HG03175 (cell line): Measurements from ENCODE around the gene R3HCC1L.
"Not testable (repeated sequence)": the region's sequence is repeated elsewhere in the genome, so short reads cannot be mapped to it uniquely, and the experiment has no call there.

ENCODE experiments used
- ATAC-seq: cut with Tn5 transposase; IDR thresholded peaks from one replicate; pipeline ENCODE4 v1.9.1; 2021; ENCODE audit warnings: mild to moderate bottlenecking, moderate library complexity; ENCODE audit not compliant: unreplicated experiment

The R3HCC1L gene

DNA sequence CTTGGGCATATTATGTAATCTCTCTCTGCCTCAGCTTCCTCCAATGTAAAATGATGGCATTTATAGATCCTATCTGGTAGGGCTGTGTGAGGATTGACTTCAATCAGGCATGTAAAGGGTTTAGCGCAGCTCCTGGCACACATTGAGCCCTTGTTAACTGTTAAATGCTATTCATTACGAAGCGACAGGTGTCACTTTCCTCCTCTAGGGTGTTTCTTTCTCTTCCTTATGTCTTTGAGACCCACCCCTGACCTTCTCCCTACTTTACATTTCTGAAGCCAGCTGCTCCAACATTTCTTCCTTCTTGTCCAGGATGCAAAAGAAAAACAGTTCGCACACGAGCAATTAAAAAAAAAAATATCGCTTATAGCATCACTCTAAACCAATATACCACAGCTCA lies 5.7 kb upstream of the R3HCC1L start:
- no peak for ATAC-seq

- no peak for ATAC-seq
These were observed 2.8 kb upstream of the R3HCC1L start for GRCh38 chr10:98131619-98132018.

DNA sequence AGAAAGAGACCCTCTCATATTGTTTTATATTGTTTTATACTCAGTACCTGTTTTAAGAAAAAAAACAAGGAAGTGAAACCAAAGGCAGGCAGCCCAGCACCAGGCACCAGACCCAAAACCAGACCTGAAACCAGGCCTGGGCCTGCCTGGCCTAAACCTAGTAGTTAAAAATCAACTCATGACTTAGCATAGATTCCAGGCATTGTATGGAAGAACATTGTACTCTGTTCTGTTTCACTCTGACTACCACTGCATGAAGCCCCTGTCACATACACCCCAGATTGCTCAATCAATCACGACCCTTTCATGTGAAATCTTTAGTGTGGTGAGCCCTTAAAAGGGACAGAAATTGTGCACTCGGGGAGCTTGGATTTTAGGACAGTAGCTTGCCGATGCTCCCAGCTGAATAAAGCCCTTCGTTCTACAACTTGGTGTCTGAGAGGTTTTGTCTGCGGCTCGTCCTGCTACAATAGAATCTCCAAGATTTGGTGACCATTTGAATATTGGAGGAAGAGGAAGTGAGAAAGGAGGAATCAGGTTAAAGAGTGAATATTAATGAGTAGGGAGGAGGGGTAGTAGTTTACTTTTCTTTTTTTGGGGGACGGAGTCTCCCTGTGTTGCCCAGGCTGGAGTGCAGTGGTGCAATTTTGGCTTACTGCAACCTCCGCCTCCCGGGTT lies 1.2 kb upstream of the R3HCC1L start:
- peak; percentile 56 for ATAC-seq

DNA sequence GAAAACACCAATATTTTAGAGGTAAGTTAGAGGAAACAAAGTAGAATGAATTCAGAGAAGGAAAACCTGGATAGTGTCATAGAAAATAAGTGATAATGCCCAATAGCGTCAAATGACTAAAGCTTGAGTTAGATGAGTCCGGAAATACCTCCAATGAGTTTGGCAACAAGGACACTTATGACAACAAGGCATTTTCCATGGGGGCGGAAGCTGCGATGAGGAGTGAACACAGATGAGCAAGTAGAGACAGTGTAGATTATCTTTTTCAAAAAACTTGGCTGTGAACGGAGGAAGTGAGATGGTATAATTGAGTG lies 383 bp upstream of the R3HCC1L start:
- no peak for ATAC-seq

GRCh38 chr10:98135222-98135899 lies 904 bp downstream of the R3HCC1L start:
- ATAC-seq, result peak; percentile 2

DNA sequence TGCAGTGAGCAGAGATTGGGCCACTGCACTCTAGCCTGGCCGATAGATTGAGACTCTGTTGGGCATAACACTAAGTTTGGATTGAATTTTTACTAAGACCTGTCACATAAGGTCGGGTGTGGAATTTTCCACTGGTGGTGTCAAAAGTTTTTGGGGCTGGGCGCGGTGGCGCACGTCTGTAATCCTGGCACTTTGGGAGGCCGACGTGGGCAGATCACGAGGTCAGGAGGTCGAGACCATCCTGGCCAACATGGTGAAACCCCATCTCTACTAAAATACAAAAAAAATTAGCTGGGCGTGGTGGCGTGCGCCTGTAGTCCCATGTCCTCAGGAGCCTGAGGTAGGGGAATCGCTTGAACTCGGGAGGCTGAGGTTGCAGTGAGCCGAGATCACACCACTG lies 2.3 kb downstream of the R3HCC1L start:
- not testable (repeated sequence) for ATAC-seq

DNA sequence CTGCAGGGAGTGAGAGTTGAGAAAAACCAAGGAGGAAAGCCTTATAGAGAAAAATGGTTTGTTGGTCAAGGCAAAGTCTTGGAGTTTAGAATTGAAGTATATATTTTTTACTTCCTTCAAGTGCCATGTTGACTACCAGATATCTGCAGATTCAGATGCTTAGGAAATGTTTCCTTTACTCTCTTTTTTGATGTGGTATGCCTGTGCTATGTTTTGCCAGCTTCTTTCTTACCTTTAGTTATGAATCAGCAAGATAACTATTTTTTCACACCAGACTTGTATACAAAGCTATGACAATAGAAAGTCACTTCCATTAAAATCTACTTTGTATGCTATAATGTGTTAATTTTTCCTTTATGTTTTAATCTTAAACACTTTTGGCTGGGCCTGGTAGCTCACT lies 3.6 kb downstream of the R3HCC1L start:
- no peak for ATAC-seq

DNA sequence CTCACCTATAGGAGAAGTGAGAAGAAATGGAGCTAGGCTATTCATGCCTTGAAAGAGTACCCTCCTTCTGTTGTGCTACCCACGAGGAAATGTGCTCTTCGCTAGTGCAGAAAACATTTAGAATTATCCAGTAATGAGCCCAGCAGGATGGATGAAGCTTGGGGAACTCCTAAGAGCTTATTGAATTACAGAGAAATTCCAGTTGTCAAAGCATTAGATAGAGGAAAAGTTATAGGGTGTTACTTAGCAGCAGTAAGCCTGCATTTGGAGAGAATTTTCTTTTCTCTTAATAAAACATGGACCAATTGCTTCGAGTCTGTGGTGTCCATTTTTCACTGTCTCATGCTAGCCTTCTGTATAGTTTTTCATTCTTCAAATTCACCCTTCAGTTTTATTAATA lies 5.0 kb downstream of the R3HCC1L start:
- ATAC-seq, result no peak

GRCh38 chr10:98141484-98142073 lies 7.1 kb downstream of the R3HCC1L start:
- ATAC-seq, result no peak

GRCh38 chr10:98144985-98145384 lies 10.5 kb downstream of the R3HCC1L start:
- no peak for ATAC-seq

DNA sequence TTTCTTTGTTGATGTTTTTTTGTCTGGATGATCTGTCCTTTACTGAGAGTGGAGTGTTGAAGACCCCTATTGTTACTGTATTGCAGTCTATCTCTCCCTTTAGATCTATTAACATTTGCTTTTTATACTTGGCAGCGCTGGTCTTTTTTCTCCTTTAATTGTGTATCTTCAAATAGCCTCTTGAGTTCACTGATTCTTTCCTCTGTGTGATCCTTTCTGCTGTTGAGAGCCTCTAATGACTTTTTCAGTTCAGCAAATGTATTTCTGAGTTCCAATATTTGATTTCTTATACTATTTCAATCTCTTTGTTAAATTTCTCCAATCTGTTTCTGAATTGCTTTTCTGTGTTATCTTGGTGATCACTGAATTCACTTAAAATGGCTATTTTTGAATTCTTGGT lies 15.4 kb downstream of the R3HCC1L start:
- no peak for ATAC-seq

GRCh38 chr10:98150544-98150943 lies 16.1 kb downstream of the R3HCC1L start:
- no peak for ATAC-seq

DNA sequence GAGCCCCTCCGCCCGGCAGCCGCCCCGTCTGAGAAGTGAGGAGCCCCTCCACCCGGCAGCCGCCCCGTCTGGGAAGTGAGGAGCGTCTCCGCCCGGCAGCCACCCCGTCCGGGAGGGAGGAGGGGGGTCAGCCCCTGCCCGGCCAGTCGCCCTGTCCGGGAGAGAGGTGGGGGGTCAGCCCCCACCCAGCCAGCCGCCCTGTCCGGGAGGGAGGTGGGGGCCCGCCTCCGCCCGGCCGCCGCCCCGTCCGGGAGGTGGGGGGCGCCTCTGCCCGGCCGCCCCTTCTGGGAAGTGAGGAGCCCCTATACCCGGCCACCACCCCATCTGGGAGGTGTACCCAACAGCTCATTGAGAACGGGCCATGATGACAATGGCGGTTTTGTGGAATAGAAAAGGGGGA lies 18.3 kb downstream of the R3HCC1L start:
- ATAC-seq, result not testable (repeated sequence)

- not testable (repeated sequence) for ATAC-seq
These were observed 18.9 kb downstream of the R3HCC1L start for GRCh38 chr10:98153213-98153958.

- ATAC-seq, result no peak
These were observed 19.6 kb downstream of the R3HCC1L start for GRCh38 chr10:98154076-98154475.

- ATAC-seq, result no peak
These were observed 24.1 kb downstream of the R3HCC1L start for GRCh38 chr10:98158576-98158975.

- no peak for ATAC-seq
These were observed 29.5 kb downstream of the R3HCC1L start for GRCh38 chr10:98163941-98164340.

GRCh38 chr10:98167191-98167590 lies 32.7 kb downstream of the R3HCC1L start:
- ATAC-seq, result peak; percentile 65

- ATAC-seq, result peak; percentile 70
These were observed 33.7 kb downstream of the R3HCC1L start for GRCh38 chr10:98168147-98168546.

DNA sequence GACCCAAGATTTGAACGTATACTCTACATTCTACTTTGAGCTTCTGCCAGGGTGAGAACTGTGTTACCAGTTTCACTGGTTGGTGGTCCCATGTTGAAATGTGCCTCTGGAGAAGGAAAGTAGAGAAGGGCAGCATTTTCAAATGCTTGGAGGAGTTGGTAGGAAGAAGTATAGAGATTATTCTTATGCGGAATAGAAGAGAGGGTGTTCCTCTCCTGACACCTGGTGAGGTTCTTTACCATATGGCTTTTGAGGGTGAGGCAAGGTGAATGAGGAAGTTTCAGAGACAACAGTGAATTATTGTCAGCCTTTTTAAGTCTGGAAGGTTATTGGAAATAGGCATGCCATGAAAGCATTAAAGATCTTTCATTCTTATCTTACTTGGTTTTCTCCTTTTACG lies 34.3 kb downstream of the R3HCC1L start:
- no peak for ATAC-seq

- ATAC-seq, result no peak
These were observed 34.9 kb downstream of the R3HCC1L start for GRCh38 chr10:98169379-98169778.
